OCI-LY3 (cell line): ENCODE results near the gene TMEM132A.

Experiments
- EZH2phosphoT487 ChIP-seq: fragments of 200-600 bp; shearing (Covaris generic); IDR thresholded peaks from 2 replicates; pipeline ENCODE4 v1.6.1; 2018; ENCODE audit warnings: antibody characterized with exemption, mixed run types, low read depth
- TF ChIP-seq, protein P1 (sequence below): fragments of 200-600, 300-600 bp; sonication (generic); IDR thresholded peaks from 2 replicates; pipeline ENCODE4 v1.5.1; 2014; ENCODE audit warnings: antibody characterized with exemption, low read length, low read depth

DNA sequence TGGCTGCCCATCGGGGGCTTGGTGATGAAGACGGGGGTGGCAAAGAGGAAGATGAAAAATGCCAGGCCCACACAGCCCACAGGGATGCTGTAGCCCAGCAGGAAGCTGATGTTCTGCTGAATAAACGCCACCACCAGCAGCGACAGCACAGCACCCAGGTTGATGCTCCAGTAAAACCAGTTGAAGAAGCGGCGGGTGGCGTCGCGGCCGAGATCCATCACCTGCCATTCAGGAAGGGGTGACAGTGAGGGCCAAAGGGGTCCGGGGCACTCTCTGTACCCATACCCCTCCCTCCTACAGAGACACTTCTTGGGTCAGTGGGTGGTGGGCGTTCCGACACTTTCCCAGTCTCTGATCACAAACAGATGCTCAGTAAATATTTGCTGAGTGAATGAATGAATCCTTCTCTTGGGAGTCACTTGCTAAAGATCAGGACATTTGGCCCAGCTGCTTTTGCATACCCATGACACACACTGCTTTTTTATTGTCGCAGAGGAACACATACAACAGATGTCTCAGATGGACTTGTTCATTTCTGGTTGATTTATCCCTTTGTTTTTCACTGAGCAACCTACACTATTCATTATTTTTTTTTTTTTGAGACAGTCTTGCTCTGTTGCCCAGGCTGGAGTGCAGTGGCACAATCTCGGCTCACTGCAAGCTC lies 22.5 kb downstream of the TMEM132A start:
- TF ChIP-seq, protein P1, sequence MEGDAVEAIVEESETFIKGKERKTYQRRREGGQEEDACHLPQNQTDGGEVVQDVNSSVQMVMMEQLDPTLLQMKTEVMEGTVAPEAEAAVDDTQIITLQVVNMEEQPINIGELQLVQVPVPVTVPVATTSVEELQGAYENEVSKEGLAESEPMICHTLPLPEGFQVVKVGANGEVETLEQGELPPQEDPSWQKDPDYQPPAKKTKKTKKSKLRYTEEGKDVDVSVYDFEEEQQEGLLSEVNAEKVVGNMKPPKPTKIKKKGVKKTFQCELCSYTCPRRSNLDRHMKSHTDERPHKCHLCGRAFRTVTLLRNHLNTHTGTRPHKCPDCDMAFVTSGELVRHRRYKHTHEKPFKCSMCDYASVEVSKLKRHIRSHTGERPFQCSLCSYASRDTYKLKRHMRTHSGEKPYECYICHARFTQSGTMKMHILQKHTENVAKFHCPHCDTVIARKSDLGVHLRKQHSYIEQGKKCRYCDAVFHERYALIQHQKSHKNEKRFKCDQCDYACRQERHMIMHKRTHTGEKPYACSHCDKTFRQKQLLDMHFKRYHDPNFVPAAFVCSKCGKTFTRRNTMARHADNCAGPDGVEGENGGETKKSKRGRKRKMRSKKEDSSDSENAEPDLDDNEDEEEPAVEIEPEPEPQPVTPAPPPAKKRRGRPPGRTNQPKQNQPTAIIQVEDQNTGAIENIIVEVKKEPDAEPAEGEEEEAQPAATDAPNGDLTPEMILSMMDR = no peak
- no peak for TF ChIP-seq EZH2phosphoT487
